NCI-H128 (cell line): ENCODE data around the gene BRF1.

Experiments used
- DNase-seq: peaks from one replicate; lab custom pipeline; 2025; ENCODE audit not compliant: unreplicated experiment; lab: John Stamatoyannopoulos, UW

Gene BRF1

GRCh38 chr14:105267820-105268548, 32.8 kb downstream of the BRF1 start:
- DNase-seq = no peak

- no peak for DNase-seq
Observed at GRCh38 chr14:105261781-105262180, 39.0 kb downstream of the BRF1 start.

- DNase-seq = no peak
Observed at GRCh38 chr14:105260959-105261358, 39.8 kb downstream of the BRF1 start.

DNA sequence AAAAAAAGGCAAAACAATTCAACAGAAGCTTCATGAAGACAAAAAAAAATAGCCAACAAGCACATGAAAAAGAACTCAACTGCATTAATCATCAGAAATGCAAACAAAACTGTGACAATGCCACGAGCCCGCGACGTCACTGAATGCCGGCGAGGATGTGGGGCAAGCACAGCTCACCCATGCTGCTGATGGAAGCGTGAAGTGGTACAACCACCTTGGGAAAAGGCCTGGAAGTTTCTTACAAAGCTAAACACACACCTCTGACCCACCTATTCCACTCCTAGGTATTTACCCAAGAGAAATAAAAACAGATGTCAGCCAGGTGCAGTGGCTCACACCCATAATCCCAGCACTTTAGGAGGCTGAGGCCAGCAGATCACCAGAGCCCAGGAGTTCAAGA, 42.0 kb downstream of the BRF1 start:
- DNase-seq = no peak

DNA sequence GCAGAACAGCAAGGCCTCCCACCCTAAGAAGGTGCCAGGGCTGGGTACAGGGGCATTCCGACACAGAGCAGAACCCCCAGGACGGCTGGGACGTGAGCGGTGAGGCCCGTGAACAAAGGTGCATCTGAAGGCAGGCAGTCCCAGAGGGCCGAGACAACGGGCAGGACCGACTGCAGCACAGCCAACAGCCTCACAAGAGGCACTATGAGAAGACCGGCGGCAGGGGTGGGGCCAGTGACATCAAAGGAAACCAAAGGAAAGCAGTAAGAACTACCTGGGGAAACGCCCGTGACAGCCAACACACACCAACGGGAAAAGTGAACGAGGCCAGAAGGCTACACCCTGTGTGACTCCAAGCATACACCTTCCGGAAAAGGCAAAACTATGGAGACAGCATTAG, 43.3 kb downstream of the BRF1 start:
- no peak for DNase-seq

DNA sequence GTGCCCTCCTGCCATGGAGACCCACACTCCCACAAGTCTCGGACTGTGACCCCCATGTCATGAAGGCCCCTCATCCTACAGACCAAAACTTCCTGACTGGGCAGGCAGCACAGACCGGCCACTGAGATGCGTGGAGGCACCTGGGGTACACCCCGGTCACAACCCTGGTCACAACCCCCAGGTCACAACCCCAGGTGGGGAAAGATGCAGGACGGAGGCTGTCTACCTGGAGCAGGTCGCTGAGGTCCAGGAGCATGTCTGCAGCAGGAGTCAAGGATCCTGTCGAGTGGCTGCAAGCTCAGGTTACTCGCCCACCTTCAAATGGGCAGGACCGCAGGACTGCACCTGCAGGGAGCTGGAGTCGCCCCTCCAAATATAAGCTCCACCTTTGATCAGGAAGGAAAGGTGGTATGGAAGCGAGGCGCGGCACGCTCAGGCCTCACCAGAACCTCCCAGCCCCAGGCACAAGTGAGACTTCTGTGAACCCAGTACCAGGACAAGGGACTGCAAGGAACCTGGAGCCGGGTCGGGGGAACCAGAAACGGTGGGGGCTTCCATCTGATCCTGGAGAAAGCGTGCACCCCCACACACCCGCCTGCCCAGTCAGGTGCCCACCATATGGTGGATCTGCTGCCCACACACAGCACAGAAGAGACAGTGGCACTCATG, 44.4 kb downstream of the BRF1 start:
- no peak for DNase-seq

GRCh38 chr14:105255021-105255507, 45.7 kb downstream of the BRF1 start:
- no peak for DNase-seq

- DNase-seq = no peak
Observed at GRCh38 chr14:105253329-105253682, 47.5 kb downstream of the BRF1 start.

DNA sequence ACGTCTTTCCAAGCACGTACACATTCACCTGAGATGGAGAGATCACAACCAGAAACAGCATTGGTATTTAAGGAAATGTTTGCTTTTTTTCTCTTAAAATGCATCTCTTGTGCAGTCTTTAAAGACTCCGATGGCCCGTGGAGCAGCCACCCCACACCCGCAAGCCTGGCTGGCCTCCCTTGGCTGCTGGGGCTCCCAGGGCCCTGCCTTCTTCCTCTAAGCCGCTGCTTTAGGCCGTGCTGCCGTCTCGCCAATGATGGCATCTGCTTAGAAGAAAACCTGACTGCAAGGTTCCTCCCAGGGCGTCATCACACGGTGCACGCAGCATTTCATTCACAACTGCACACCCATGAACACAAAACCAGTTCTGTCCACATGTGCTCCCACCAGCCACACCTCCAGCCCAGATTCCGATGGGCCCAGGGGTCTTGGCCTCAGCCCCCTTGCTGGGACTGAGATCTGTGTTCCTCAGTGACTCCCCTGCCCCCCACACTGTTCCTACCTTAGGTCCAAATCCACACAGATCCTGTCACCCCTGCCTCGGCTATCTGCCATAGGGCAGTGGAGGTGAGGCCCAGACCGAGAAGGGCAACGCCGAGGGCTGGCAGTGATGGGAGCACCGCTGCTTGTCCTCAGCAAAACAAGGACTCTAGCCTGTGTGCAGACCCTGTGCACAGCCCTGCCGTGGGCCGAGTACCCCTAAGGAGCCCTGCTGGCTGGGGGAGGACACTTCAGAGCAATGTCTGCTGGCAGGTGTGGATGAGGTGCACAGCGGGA, 48.1 kb downstream of the BRF1 start:
- DNase-seq = no peak

DNA sequence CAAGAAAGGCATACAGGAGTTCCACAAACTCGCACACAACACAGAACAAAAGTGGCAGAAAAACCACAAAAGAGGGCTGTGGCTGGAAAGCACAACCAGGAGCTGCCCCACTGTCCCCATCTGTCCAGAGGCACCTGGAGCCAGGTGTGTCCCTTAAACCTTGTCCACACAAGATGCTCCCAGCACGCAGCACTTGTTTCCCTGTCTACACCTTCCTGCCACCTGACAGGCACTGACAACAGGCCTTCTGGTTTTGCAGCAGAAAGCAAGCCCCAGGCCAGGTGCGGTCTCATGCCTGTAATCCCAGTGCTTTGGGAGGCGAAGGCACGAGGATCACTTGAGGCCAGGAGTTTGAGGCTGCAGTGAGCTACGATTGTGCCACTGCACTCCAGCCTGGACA, 48.9 kb downstream of the BRF1 start:
- no peak for DNase-seq

GRCh38 chr14:105250986-105251385, 49.8 kb downstream of the BRF1 start:
- DNase-seq = no peak

DNA sequence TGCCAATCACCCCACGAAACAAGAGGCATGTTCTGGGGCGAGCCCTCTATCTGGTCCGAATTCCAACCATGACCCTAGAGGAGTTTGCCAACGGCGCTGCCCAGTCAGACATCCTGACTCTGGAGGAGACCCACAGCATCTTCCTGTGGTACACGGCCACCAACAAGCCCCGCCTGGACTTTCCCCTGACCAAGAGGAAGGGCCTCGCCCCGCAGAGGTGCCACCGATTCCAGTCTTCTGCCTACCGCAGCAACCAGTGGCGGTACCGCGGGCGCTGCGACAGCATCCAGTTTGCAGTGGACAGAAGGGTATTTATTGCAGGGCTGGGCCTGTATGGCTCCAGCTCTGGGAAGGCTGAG, 50.8 kb downstream of the BRF1 start:
- DNase-seq = no peak

- no peak for DNase-seq
Observed at GRCh38 chr14:105249182-105250007, 51.4 kb downstream of the BRF1 start.

DNA sequence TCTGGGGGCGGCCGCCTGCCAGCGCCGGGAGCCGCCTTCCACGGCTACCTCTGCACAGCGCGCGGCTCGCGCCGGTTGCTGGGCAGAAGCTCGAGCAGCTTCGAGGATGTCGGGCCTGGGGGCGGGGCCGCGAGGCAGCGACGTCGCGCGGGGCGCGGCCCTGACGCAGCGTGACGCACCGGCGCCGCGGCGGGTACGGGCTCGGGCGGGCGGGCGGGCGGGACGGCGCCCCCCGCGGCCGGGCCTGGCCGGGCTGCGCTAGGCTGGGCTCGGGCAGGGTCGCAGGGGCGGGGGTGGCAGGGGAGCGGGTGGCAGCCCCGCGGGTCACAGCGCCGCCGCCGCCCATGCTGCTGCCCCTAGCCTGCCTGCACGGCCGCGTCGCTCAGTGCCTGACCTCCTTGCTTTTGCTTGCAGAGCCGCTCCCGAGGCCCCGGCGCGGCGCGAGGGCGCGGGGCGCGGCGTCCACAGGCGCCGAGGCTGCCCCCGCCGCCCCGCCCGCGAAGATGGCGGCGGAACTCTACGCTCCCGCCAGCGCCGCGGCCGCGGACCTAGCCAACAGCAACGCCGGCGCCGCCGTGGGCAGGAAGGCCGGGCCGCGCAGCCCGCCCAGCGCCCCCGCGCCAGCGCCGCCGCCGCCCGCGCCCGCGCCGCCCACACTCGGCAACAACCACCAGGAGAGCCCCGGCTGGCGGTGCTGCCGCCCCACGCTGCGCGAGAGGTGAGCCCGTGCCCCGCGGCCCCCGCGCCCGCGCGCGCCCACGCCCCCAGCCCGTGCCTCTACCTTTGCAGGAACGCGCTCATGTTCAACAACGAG, 52.2 kb downstream of the BRF1 start, which contains the start of gene BTBD6:
BTBD6 (plus strand) TSS at position 166 of the 814 bp plus-strand sequence; CDS start at position 345, 179 bp downstream.
- peak; percentile 71 for DNase-seq

DNA sequence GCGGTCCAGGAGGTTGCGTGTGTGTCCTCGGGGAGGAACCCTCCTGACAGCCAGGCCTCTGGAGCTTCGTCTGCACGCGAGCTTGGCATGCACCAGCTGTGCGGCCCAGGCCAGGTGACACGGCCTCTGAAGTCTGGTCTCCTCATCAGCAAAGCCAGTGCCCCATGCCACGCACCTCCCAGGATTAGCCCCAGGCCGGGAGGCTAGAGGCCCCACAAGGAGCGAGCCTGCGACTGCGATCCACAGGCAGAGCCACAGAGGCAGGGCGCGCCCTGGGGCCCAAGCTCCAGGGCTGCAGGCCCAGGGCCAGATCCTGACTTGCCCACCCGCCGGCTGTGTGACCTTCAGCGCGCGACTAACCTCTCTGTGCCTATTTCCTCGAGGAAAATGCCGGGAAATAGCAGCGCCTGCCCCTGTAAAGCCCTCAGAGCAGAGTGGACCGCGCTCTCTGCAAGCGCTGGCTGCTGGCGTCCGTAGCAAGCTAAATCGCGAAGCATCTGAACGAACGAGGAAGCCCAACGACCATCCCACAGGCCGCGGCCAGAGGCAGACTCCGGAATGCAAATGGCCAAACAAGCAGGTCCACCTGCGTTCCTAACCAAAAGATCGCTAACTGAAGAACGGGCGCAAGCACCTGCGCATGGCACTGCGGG, 53.0 kb downstream of the BRF1 start:
- no peak for DNase-seq

- DNase-seq = no peak
Observed at GRCh38 chr14:105247026-105247425, 53.8 kb downstream of the BRF1 start.

DNA sequence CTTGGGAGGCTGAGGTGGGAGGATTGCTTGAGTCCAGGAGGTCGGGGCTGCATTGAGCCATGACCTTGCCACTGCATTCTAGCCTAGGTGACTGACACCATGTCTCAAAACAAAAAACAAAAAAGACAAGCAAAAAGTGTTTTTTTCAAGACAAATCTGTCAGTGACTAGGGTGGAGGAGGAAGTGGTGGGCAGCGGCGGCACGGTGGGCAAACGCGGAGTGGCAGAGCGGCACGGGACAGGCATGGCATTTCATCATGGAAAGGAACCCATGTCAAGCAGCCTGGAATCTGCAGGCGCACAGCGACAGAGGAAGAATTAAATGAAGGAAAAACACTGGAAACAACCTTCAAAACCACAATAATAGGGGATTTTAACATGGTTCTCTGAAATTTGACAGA, 56.5 kb downstream of the BRF1 start:
- DNase-seq = no peak

- DNase-seq = no peak
Observed at GRCh38 chr14:105241641-105242040, 59.2 kb downstream of the BRF1 start.

- no peak for DNase-seq
Observed at GRCh38 chr14:105240811-105241576, 59.8 kb downstream of the BRF1 start.
